GM12891 (cell line): Measurements from ENCODE around the gene AGFG1.

Source experiments
- POLR2A ChIP-seq: IDR thresholded peaks from 2 replicates; pipeline ENCODE4 v1.6.1; 2011; ENCODE audit warnings: low read depth, low read length, control low read depth
- POLR2AphosphoS5 ChIP-seq: IDR thresholded peaks from 2 replicates; pipeline ENCODE4 v1.6.1; 2011; ENCODE audit warnings: low read depth, low read length, control low read depth
- TAF1 ChIP-seq: IDR thresholded peaks from 2 replicates; pipeline ENCODE4 v1.6.1; 2011; ENCODE audit warnings: low read depth, low read length, control low read depth

DNA sequence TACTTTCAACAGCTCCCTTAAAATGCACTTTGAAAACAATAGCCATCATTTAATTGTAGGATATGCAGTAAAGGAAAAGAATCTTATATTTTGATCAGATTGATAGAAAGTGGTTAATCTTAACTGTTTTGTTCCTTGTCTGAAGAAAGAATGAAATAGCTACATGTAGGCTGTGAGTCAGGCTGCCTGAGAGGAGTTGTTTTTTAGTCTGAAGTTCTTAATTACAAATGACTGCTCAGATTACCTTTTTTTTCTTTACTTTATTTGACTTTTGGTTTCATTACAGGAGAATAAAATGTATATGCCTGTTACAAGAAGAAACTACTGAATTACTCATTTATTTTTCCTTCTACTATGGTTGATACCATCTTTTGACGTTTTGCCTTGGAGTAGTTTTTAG, 56.8 kb downstream of the AGFG1 start:
- no peak for TF ChIP-seq POLR2A
- TF ChIP-seq TAF1 = no peak
- TF ChIP-seq POLR2AphosphoS5 = no peak
